T47D (cell line): Measurements from ENCODE around the gene PRKCH.

ENCODE experiments used
- DNase-seq, 2 experiments: peaks; one replicate each; pipeline versions ENCODE4 v3.0.0 to v3.0.0-alpha.2; 2011 to 2012; ENCODE audit warnings: low read depth in 1 of 2, low spot score in 1 of 2
- JUND ChIP-seq: IDR thresholded peaks from 2 replicates; pipeline ENCODE4 v1.6.1; 2012; ENCODE audit warnings: low read depth
- in situ Hi-C: cut with HindIII; loops from 2 replicates; pipeline ENCODE4 v1.10.0; 2016; ENCODE audit warnings: low sequenced_read_pairs, low pct_unique_long_range_greater_than_20kb

The PRKCH gene

GRCh38 chr14:61598980-61599379 lies 277.6 kb downstream of the PRKCH start:
- DNase-seq, result no peak
- TF ChIP-seq JUND, result no peak
- in situ Hi-C loops, result no loop called here

GRCh38 chr14:61599942-61600341 lies 278.6 kb downstream of the PRKCH start:
- in situ Hi-C loops, result no loop called here
- TF ChIP-seq JUND, result no peak
- DNase-seq, result no peak
